ENCODE data around the gene MRPL53.

MRPL53 gene

DNA sequence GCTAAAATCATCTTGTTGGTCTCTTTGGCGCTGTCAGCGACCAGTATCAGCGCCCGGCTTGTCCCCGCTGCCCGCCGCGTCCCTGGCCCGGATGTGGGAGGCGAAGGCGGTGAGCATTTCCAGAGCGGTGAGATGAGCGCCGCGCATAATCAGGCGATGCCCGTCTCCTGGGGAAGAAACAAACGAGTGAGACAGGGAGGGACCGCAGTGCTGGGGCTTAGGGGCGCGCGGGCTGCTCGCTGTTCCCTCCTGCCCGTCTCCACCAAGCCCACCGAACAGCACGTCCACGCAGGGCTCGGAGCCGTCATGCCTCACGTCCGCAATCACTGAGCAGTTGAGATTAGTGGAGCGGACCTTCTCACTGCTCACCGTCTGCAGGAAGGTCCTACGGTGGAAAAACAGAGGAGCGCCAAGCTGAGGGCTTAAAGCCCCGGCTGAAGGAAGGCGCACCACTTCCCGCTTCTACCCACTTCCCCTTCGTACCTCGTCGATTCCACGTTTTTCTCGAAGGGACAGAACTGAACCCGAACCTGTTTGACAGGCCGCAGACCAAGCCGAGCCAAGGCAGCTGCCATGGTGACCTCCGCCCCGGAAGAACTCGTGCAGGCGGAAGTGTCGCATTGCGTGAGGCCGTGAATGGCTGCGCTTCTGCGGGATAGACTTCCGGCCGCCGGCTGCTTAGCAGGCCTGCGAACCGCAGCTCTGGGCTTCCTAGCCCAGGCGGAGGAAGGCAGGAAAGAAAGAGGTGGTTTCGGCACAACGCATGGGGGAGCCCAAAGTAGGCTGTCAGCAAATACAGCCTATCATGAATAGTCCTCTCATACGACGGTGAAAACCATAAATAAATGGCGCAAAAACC is at the start of gene MRPL53:
TSS of gene MRPL53 (minus strand) at position 595 of the 859 bp plus-strand sequence. CDS start at position 575, 20 bp downstream.
- DNase-seq: peak; percentile 98

- DNase-seq: no peak
These were observed 44.2 kb upstream of the MRPL53 start for GRCh38 chr2:74516650-74517049.

GRCh38 chr2:74515981-74516633 is 43.6 kb upstream of the MRPL53 start:
- no peak for DNase-seq

GRCh38 chr2:74515271-74515980 is 42.9 kb upstream of the MRPL53 start:
- no peak for DNase-seq

DNA sequence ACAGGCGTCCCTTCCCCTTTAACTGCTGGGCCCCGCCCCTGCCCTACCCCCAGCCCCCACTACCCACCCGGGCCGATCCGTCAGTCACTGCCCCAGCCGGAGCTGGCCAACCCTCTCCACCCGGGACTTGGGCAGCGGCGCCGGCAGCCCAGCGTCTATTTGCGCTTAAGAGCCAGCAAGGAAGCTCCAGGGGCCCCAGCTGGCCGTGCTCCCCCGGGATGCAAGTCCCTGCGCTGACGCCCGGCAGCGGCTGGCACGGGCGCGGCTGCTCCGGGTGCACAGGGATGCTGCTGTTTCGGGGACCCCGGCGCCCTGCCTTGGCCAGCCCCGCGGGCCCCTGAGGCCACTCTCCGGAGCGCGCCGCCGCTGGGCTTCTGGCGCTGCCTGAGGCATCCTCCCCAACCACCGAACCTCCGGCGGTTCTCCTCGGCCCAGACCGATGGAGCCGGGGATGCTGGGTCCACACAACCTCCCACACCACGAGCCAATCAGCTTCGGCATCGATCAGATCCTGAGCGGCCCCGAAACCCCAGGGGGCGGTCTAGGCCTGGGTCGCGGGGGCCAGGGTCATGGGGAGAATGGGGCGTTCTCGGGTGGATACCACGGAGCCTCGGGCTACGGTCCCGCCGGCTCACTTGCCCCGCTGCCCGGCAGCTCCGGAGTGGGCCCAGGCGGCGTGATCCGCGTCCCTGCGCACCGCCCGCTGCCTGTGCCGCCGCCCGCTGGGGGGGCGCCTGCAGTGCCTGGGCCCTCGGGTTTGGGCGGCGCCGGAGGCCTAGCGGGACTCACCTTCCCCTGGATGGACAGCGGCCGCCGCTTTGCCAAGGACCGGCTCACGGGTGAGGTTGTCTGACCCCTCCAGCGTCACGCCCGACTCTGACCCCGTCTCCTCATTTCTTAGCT is 42.1 kb upstream of the MRPL53 start, which contains the start of gene TLX2:
TSS of gene TLX2 (plus strand) at position 83 of the 903 bp plus-strand sequence. CDS start at position 440, 357 bp downstream.
- DNase-seq: no peak

DNA sequence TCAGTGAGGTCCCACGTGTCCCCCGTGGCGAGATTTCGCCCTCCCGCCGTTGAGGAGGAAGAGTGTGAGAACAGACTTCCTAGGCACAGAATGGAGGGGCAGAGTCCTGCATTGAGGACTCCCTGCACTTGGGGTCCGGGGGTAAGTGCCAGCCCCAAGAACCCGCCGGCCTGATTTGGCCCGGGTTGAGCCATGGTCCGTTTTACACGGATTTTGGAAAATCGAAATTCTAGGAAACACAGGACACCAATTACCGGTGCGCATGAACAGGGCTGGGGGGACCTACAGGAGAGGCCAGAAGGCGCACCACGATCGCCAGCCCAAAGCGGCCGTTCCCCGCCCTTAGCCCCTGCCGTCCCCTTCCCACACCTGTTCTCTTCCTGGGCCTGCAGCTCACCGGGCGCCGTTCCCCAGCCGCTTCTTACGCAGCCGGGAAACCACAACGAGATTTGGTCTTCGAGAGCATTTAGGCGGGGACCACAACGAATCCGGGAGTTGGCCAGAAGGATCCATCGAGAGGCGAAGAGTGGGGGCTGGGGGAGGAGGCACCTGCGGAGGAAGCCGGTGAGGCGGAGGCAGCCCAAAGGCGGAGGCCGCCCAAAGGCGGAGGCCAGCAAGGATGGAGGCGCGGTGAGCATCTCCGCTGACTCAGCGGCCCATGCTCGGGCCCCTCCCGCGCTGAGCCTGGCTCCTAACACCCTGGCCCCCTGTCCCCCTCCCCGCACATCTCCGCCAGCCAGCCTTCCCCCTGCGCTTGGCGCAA is 41.3 kb upstream of the MRPL53 start:
- DNase-seq: peak; percentile 58

GRCh38 chr2:74512744-74513604 is 40.5 kb upstream of the MRPL53 start:
- no peak for DNase-seq

DNA sequence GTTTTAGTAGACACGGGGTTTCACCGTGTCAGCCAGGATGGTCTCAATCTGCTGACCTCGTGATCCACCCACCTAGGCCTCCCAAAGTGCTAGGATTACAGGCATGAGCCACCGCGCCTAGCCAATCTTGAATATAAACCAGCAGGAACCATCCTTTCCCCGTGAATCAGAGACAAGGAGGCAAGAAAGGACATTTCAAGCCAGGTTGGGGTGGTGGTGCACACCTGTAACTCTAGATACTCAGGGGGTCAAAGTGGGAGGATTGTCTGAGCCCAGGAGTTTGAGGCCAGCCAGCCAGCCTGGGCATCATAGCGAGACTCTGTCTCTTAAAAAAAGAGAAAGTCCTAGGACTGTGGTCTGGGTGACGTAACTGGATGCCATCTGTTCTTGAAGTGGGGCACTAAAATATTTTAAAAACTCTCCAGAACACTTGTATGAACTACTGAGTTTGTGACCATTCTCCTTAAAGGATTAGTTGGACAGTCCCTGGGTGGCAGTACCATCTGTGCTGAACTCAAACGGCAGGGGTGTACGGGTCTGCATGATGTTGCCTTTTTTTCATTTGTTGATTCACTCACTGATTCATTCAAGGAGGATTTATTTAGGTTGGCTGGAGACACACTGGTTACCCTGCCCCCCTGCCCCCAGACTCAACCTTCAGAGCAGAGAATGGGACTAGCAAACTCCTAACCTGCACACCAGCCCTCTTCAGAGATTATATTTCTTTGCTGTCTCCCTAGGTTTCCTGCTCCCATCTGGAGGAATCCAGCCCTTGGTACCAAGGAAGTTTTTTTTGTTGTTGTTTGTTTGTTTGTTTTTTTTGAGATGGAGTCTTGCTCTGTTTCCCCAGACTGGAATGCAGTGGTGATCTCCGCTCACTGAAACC is 38.9 kb upstream of the MRPL53 start:
- no peak for DNase-seq

- DNase-seq: no peak
These were observed 37.8 kb upstream of the MRPL53 start for GRCh38 chr2:74510272-74510671.

DNA sequence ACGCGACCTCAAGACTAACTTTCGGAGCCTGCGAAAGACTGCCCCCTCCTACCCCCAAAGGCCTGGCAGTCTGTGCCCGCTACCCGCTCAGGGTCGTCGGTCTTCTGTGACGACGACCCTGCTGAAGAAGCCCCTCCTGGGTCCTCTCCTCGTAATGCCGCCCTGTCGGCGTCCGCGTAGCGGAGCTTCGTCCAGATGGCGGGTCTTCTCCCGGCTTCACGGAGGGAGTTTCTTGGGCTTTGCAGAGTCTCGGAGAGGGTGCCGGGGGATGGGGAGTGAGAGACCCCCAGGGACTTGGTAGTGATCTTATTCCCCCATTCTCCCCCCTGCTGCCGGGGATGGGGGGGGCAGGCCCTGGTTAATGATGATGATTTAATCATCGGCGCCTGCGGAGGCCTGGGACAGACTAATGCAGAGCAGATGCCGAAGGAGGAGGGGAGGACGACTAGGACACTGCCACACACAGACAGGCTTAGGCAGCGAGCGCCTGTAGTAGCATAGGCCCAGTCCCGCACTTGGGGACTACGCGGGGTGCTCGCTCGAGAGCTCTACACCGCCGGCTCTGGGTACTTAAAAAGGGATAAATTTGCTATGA is 35.5 kb upstream of the MRPL53 start:
- peak; percentile 48 for DNase-seq

DNA sequence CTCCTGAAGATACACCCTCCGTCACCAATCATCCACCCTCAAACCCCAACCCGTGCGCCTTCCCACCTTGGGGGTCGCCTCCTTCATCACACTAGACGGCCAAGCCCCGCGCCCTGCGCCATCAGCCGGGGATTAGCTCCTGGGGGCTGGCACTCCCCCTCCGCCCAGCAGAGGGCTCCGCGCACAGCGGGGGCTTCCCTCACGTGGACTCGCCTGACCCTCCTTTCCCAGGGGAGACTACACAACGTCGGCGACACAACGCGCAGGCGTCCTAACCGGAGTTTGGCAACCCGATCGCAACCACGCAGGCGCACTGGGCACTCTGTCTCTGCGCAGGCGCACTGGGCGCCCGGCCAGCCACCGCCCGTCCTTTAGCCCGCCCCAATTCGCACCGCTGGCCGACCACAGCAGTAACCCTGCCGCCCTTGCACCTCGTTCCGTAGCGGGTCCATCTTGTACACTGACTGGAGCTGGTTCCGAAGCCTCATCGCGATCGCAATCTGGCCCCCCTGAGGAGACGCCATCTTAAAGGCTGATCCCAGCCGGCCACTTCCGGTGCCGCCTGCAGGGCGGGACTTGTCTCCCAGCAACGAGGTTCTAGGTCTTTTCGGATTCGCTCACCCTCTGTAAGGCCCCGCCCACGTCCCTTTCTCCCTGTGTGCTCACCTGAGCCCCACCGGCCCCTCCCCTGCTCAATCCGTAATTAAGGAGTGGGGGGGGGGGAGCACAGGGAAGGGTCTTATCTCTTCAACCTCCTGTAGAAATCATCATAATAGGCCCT is 34.9 kb upstream of the MRPL53 start, which contains the start of gene PCGF1:
TSS of gene PCGF1 (minus strand) at position 551 of the 781 bp plus-strand sequence. CDS start at position 524, 27 bp downstream.
- peak; percentile 98 for DNase-seq

- no peak for DNase-seq
These were observed 33.2 kb upstream of the MRPL53 start for GRCh38 chr2:74505448-74506246.

- DNase-seq: no peak
These were observed 32.1 kb upstream of the MRPL53 start for GRCh38 chr2:74504591-74504990.

DNA sequence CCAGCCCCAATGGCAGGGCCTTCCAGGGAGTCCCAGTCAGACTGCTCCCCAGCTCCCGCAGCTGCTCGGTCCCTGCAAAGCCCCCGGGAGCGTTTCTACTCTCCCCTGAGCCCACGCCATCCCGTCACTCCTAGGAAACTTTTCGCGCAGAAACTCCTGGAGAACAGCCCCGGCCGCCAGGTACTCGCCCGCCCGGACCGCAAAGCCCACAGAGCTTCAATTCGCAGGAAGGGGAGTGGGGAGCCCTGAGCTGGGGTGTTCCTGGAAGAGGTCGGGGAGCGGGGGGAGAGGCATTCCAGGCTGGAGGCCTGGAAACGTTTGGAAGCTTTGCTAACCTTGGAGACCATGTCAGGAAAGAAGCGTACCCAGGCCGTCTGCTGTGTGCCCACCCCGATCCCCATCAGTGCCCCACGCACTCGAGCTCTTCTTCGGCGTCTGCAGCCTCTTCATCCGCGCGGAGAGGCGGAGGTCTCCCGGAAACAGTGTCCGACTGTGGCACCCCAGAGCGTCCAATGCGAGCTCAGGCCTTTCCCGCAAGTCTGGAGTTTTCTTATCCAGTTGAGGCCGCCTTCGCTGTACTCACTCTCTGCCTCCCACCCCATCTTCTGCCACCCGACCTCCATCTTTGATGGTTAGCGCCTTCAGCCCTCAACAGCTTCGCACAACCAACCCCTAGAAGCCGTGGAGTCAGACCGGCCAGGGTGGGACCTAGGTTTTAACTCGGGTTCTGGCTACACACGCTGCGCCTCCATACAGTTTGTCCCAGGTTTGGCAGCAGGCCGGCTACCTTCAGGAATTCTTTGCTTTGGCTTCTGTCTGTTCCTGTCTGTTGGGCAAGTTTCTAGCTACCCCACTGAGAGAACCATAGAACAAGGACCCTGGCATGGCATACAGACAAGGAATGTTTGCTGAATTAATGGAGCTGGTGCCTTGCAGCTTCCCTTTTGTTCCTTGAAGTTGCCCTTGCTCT is 31.3 kb upstream of the MRPL53 start:
- no peak for DNase-seq

GRCh38 chr2:74502720-74503505 is 30.4 kb upstream of the MRPL53 start:
- DNase-seq: peak; percentile 57

Data from RPMI8226 (cell line).